ENCODE data around the gene IZUMO1. TPM values are rescaled to one million over a fixed set of nuclear protein-coding genes. Genes with fewer than 3 reads are reported as not detected.
A peak's percentile ranks its signal among the peaks of the same experiment; 100 is the strongest.

Gene IZUMO1
- polyA plus RNA-seq, 1 donor, result 1.1 TPM

GRCh38 chr19:48757089-48757675 lies 10.5 kb upstream of the IZUMO1 start:
- DNase-seq, result no peak

- DNase-seq, result no peak
Observed at GRCh38 chr19:48756686-48757085, 10.0 kb upstream of the IZUMO1 start.

- DNase-seq, result no peak
Observed at GRCh38 chr19:48756212-48756611, 9.5 kb upstream of the IZUMO1 start.

DNA sequence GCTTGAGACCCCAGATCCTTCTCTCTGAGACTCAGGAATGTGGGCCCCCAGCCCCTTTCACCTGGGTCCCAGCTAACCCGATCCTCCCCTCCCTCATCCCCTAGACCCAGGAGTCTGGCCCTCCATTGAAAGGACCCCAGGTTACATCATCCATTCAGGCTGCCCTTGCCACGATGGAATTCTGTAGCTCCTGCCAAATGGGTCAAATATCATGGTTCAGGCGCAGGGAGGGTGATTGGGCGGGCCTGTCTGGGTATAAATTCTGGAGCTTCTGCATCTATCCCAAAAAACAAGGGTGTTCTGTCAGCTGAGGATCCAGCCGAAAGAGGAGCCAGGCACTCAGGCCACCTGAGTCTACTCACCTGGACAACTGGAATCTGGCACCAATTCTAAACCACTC lies 9.1 kb upstream of the IZUMO1 start:
- no peak for DNase-seq

DNA sequence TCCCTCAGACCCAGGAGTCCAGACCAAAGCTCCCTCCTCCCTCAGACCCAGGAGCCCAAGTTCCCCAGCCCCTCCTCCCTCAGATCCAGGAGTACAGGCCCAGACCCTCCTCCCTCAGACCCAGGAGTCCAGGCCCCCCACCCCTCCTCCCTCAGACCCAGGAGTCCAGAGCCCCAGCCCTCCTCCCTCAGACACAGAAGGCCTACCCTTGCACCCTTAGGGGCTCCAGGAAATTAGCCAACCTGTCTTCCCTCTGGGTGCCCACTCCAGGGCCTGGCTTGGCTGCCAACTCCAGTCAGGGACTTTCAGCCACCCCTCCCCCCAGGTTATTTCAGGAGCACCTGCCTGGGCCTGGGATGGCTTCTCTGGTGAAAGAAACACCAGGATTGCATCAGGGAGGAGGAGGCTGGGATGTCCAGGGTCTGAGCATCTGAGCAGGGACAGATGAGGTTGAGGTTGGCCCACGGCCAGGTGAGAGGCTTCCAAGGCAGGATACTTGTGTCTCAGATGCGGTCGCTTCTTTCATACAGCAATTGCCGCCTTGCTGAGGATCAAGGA lies 8.5 kb upstream of the IZUMO1 start, which contains the start of gene FGF21:
Gene FGF21 (plus strand): TSS at position 441 of the 558 bp plus-strand sequence. CDS start 713 bp downstream, outside the sequence.
- DNase-seq, result no peak

DNA sequence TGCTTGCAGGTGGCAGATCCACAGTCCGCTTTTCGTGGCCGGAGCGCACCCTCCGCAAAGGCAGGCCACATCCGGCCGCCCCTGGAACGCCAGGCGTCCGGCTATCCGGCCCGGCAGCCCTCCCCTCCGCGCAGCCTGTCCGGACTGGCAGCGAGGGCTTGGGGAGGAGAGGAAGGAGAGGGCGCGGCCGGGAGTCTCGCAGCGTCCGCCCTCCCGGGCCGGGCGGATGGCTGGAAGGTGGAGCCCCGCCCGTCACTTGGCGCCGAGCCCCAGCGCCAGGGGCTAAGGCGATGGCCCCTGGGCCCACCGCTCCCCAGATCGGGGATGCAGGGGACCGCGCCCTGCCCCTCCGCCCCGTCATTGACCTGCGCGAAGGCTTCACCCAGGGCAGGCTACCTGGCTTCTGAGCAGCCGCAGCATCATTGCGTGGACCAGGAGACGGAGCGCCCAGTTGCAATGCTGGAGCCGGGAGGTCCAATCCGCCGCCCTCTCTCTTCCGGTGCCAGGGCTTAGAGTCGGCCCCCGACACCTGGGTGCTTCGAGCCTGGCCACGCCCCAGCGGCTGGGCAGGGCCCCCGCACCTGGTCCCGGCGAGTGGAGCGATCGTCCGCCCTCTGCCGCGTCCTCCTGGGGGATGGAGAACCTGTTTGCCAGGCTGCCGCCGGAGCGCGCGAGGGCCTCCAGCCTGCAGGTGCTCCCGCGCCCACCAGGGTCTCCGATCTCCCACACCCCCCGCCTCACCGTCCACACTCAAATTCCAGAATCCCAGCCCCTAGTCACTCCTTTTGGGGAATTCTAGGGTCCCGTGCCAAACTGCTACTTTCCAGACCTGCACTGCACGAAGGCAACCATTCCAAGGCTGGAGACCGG lies 6.0 kb upstream of the IZUMO1 start, which contains the start of gene FUT1:
Gene FUT1 (minus strand): TSS at position 146 of the 870 bp plus-strand sequence. CDS start 1,360 bp downstream, outside the sequence.
- peak; percentile 73 for DNase-seq

DNA sequence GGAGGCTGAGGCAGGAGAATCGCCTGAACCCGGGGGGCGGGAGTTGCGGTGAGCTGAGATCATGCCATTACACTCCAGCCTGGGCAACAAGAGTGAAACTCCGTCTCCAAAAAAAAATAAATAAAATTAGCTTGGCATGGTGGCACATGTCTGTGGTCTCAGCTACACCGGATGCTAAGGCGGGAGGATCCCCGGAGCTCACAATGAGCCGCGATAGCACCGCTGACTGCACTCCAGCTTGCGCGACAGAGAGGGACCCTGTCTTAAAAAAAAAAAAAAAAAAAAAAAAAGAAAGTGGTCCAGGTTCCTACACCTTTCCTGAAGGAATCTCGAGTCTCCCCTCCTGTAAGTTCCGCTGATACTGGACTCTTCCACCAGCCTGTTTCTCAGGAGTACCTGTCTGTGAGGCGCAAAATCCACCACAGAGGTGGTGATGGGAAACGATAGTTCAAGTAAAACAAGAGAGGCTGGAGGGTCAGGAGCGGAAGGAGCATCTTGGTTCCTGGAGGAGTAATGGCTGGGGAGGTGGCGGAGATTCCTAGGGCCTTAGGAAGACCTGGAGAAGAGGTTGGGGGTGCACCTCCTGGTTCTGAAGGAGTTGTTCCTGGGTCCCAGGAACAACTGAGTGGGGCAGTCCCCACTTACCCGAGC lies 5.3 kb upstream of the IZUMO1 start:
- no peak for DNase-seq

DNA sequence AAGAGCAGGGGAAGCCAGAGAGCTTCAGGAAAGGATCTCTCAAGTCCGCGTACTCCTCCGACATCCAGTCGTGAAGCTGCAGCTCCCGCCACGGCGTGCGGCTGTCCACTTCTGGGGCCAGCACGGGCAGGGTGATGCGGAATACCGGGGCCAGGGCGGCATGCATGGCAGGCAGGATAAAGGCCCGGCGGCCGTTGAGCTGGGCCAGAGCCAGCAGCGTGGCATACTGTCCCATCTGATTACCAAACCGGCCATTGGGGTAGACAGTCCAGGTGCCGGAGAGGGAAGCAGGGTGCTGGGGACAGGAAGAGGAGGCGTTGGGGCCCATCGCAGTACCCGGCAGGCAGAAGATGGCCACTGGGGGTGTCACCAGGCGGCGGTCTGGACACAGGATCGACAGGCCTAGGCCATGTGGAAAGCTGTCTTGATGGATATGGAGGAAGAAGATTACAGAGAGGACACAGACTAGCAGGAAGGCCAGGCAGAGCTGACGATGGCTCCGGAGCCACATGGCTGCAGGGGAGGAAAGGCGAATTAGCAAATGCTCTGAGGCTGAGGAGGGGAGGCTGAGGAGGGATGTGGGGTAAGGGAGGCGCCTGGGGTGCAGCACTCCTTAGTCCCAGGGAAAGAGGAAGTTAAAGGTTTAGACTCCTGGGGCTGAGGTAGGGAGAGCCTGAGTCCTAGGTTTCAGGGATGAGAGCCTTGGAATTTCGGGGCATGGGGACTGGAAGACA lies 4.2 kb upstream of the IZUMO1 start:
- DNase-seq, result no peak

GRCh38 chr19:48750351-48750750 lies 3.6 kb upstream of the IZUMO1 start:
- no peak for DNase-seq

DNA sequence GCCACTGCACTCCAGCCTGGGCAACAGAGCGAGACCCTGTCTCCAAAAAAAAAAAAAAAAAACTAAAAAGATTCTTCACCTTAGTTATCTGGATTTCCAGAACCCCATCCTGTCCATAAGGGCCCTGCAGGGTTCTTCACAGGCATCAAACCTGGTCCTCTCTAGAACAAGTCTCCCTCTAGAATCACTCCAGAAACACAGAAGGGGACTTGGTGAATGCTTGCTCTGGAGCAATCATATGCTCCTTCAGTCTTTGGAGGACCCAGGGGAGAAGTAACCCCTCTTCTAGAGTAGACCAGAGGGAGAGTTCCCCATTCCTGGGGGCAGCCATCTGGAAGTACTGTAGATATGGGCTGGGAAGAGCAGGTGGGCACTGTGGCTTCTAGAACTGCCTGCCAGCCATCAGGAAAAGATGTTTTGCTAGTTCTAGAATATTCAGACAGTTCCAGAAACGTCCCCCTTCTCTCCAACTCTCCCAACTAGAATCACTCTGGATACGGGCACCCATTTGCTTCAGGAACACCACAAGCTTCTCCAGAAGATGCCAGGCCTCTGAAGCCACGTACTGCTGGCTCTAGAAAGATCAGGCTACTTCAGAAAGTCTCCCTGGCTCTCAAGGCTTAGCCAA lies 3.0 kb upstream of the IZUMO1 start:
- no peak for DNase-seq

DNA sequence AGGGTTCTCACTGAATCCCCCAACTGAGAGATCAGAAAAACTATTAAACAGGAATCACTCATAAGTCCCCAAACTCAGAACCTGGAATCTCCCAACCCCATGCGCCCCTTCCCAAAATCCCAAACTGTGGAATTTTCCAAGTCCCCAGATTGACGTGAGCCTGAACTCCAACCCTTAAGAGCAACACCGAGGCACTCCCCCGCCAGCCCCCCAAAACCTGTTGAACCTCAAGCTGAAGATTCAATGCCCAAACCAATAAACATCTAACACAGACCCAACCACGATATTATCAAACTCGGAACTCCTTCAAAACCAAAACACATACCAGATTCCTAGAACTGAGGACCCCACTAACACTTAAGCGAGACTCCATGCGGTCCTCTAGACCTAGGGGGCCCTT lies 599 bp downstream of the IZUMO1 start:
- DNase-seq, result no peak

GRCh38 chr19:48745208-48745995 lies 1.3 kb downstream of the IZUMO1 start:
- no peak for DNase-seq

GRCh38 chr19:48742096-48742495 lies 4.6 kb downstream of the IZUMO1 start:
- DNase-seq, result no peak

DNA sequence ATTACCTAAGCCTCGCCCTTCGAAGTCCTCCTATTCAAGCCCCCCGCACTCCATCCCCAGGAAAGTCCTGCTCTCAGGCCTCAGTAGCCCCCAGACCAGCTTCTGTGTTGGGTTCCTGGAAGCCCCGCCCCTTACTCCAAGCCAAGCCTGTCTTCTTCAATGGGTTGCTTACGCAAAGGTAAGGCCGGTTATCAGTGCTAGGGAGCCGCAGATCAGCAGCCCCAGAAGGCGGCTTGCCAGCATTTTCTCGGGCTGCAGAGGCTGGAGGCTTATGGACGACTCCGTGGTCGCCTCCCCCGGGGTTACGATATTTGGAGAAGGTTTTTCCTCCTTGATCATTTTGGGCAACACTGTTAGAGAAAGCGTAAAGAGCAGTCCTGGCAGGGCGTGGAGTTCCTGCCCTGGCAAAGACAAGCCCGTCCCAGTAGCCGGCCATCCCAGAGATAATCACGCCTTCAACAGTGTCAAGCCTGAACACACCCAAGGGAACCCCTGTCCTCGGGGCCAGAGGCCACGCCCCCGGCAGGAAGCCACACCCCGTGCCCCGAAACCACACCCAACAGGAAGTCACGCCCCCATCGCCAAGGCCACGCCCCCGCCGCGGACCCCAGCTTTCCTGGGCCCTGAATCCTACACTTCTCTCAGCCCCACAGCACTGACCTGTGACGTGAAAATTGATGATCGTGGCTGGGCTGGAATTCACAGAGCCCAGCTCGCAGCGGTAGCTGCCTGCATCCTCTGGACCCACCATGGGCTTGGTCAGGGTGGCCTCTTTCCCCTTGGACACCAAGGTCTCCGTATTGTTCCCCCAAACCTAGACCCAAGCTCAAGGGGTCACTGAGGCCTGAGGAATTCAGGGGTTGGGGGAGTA lies 5.3 kb downstream of the IZUMO1 start:
- no peak for DNase-seq

- no peak for DNase-seq
Observed at GRCh38 chr19:48740164-48740972, 6.3 kb downstream of the IZUMO1 start, which contains the start of gene RASIP1. TSS of gene RASIP1 (minus strand) at chr19:48740610. CDS start at chr19:48740282, 328 bp downstream.

GRCh38 chr19:48739404-48740163 lies 7.1 kb downstream of the IZUMO1 start:
- no peak for DNase-seq

DNA sequence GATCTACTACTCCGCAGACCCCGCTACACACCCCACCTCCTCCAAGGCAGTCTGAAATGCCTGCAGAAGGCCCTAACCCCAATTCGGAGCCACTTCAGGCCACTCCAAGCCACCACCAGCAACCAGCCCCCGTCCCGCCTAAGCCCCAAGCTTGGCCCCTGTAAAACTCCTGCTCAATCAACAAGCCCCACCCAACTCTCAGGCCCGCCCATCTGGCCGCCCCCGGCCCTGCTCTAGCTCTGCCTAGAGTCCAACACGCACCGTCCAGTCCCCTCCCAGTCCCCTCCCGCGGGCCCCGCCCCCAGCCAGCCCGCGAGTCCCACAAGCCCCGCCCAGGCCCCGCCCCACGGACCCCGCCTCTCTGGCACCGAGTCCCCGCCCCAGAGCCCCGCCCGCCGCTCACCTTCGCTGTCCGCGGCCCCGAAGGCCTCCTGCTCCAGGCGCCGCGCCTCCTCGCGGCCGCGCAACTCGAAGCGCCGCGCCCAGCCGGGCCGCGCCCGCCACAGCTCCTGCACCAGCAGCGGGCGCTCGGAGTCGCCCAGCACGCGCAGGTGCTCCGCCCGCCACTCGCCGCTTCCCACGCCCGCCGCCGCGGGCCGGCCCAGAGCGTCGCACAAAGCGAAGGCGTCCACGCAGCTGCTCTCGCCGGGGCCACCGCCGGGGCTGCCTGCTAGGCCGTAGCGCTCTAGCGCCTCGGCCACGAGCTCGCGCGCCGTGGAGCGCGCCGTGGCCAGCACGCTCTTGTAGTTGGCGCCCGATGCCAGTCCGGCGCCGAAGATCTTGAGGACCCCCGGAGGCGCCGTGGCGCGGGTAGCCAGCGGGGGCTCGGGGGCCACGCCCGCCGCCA lies 7.9 kb downstream of the IZUMO1 start:
- peak; percentile 91 for DNase-seq
